Measurements from ENCODE around the gene NRIP3.

GRCh38 chr11:8989453-8989852 is 14.3 kb downstream of the NRIP3 start:
- TF ChIP-seq, protein P1, sequence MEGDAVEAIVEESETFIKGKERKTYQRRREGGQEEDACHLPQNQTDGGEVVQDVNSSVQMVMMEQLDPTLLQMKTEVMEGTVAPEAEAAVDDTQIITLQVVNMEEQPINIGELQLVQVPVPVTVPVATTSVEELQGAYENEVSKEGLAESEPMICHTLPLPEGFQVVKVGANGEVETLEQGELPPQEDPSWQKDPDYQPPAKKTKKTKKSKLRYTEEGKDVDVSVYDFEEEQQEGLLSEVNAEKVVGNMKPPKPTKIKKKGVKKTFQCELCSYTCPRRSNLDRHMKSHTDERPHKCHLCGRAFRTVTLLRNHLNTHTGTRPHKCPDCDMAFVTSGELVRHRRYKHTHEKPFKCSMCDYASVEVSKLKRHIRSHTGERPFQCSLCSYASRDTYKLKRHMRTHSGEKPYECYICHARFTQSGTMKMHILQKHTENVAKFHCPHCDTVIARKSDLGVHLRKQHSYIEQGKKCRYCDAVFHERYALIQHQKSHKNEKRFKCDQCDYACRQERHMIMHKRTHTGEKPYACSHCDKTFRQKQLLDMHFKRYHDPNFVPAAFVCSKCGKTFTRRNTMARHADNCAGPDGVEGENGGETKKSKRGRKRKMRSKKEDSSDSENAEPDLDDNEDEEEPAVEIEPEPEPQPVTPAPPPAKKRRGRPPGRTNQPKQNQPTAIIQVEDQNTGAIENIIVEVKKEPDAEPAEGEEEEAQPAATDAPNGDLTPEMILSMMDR (IDR thresholded peaks at IDR 0.05), result no peak
- no peak for TF ChIP-seq POLR2A (IDR thresholded peaks at IDR 0.05)
- TF ChIP-seq POLR2AphosphoS5 (IDR thresholded peaks at IDR 0.05), result no peak

Data from prostate gland (tissue), 2 donors.